Kasumi-1 (cell line): Measurements from ENCODE around the gene AZU1.

Source experiments
- DNase-seq, 2 experiments: peaks; one replicate each; lab custom pipeline; 2025; lab: John Stamatoyannopoulos, UW

The AZU1 gene

DNA sequence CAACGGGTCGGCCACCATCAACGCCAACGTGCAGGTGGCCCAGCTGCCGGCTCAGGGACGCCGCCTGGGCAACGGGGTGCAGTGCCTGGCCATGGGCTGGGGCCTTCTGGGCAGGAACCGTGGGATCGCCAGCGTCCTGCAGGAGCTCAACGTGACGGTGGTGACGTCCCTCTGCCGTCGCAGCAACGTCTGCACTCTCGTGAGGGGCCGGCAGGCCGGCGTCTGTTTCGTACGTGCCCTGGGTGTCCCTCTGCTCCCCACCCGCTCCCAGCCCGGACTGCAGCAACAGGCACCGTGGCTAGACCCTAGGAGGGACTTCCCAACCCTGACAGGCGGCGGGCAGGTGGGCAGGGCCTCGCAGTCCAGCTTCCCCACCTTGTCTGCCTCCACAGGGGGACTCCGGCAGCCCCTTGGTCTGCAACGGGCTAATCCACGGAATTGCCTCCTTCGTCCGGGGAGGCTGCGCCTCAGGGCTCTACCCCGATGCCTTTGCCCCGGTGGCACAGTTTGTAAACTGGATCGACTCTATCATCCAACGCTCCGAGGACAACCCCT is 28.0 kb downstream of the AZU1 start:
- no peak for DNase-seq

DNA sequence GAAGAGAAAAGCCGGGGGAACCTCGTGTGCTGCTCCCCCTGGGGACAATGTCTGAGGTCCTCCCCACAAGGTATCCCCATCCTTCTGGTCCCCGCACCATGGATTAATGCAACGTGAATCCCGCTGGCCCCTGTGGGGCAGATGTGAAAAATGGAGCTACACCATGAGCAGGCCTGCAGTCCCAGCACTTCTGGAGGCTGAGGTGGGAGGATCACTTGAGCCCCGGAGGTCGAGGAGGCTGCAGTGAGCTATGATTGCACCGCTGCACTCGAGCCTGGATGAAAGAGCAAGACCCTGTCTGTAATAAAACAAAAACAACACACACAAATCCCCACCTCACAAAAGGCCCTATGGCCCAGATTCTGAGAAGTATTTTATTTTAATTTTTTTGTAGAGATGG is 30.6 kb downstream of the AZU1 start:
- DNase-seq = no peak

DNA sequence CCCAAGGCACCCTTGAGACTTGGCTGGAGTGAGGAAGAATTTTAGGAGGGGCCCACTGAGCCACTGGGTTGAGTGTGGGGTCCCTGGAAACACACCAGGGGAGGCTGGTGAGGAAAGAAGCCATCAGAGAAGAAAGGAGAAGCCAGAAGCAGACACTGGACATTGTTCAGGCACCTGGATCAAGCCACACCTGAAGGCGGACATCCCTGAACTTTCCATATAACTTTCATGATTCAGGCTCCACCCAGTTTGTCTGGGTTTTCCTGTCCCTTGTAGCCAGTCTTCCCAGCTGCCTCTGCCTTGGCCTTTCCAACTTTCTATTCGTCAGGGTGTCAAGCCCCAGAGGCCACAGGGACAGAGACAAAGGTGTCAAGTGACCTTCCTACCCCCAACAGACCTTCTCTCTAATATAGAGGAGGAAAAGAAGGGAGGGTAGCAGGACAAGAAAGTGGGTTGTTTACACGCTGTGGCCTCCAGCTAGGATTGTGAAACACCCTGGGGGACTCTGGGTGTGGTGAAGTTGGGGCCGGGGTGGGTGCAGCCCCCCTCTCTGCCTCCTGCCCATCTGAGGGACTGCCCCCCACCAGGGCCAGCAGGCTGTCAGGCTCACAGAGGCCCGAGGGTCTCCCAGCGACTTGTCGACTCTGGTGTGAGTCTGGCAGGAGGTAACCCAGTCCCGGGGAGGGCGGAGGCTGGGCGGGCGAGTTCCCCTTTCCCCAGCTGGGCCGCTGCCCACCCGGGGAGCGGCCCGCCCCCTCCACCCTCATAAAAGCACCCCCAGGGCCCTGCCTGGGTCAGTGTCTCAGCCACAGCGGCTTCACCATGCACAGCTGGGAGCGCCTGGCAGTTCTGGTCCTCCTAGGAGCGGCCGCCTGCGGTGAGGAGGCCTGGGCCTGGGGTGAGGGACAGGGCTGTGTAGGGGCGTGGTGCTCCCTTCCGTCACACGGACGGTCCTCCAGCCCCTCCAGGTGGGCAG is 31.5 kb downstream of the AZU1 start, which contains the start of gene CFD:
Gene CFD, plus strand, starts transcription at position 797 of the 976 bp plus-strand sequence. Its CDS starts 26 bp downstream, at position 823.
- DNase-seq = peak; percentile 49 to 56

DNA sequence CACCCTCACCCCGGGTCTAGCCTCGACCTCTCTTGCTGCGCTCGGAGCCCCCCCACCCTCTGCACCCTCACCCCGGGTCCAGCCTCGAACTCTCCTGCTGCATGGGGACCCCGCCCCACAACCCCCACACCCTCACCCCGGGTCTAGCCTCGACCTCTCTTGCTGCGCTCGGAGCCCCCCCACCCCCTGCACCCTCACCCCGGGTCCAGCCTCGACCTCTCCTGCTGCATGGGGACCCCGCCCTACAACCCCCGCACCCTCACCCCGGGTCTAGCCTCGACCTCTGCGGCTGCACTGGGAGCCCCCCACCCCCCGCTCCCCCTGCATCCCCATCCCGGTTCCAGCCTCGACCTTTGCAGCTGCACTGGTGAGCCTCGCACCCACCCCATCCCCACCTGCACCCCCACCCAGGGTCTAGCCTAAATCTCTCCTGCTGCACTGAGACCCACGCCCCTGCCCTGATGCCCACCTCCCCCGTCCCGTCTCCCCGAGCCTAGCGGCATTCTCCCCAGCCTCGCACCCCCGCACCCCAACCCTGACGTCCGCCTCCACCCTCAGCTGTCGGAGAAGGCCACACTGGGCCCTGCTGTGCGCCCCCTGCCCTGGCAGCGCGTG is 33.6 kb downstream of the AZU1 start:
- DNase-seq = no peak

DNA sequence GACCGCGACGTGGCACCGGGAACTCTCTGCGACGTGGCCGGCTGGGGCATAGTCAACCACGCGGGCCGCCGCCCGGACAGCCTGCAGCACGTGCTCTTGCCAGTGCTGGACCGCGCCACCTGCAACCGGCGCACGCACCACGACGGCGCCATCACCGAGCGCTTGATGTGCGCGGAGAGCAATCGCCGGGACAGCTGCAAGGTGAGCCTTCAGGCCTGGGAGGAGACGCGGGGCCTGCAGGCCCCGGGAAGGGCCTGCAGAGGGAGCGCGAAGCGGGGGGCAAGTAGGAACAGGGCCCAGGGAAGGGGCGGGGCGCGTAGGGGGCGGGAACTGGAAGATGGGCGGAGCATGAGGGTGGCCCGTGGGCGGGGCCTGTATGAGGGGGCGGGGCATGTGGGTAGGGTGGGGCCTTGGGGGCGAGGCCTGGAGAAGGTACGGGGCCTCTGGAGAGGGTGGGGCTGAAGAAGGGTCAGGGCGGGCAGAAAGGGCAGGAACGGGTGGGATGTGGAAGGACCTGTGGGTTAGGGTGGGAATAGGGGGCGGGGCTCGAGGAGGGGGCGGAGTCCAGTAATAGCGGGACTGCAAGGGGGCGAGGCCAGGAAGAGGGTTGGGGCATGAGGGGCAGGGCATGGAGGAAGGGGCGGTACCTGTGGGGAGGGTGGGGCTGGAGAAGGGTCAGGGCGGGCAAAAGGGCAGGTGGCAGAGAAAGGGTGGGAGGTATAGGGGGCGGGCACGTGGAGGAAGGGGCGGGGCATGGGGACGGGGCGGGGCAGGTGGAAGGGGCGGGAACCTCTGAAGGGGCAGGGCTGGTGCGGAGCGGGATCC is 34.3 kb downstream of the AZU1 start:
- DNase-seq = peak; percentile 70 to 72

DNA sequence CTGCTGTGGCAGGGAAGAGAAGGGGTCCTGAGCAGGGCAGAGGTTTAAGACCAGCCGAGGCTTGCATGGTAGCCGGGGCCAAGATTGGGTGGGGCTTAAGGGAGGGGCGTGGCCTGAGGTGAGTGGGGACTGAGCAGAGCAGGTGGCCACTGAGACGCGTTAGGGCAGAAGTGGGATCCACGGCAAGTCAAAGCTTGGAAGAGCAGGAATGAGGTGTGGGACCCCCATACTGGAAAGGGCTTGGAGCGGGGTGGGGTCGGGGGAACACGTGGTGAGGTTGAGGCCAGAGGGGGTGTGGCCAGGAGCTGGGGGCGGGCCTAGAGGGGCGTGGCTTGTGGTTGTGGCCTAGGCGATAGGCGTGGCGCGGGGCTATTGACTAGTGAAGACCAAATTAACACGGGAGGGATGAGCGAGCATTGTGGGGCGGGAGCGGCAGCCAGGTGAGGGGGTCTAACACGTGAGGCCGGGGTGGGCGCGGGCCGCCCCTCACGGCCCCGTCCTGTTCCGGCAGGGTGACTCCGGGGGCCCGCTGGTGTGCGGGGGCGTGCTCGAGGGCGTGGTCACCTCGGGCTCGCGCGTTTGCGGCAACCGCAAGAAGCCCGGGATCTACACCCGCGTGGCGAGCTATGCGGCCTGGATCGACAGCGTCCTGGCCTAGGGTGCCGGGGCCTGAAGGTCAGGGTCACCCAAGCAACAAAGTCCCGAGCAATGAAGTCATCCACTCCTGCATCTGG is 35.1 kb downstream of the AZU1 start:
- DNase-seq = no peak

DNA sequence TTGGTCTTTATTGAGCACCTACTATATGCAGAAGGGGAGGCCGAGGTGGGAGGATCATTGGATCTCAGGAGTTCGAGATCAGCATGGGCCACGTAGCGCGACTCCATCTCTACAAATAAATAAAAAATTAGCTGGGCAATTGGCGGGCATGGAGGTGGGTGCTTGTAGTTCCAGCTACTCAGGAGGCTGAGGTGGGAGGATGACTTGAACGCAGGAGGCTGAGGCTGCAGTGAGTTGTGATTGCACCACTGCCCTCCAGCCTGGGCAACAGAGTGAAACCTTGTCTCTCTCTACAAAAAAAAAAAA is 35.6 kb downstream of the AZU1 start:
- no peak for DNase-seq

DNA sequence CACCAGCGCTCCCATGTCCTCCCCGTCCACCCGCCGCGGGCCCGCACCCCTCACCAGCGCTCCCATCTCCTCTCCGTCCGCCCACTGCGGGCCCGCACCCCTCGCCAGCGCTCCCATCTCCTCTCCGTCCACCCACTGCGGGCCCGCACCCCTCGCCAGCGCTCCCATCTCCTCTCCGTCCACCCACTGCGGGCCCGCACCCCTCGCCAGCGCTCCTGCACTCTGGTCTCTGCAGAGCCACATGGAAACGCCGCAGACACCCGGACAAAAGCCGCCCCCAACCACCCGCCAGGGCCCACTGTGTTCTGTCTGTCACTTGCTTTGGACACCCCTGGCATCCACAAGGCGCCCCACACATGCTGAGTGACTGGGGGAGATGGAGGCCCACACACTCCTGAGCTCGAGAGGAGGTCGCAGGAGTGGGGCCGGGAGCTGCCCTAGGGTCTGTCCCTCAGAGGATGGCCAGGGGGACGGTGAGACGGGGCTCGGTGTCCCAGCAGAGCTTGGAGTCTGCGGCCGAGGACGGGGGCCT is 39.2 kb downstream of the AZU1 start:
- DNase-seq = no peak

DNA sequence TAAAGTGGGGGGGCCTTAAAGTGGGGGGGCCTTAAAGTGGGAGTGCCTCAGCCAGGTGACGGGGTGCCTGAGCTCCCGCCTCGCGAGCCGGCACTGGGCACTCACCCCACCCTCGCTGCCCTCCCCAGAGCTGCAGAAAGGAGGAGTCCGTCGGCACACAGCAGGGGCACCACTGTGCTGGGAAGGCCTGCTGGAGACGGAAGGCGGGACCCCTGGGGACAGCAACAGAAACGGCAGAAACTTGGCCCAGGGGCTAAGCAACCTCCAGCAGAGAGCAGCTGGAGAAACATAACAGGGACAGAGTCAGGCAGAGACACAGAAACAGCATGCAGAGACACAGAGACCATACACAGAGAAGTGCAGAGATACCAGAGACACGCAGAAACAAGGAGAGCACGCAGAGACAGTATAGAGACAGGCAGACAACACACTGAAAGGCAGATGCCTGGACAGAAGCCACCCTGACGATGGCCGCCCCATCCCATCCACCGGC is 39.7 kb downstream of the AZU1 start:
- DNase-seq = no peak

DNA sequence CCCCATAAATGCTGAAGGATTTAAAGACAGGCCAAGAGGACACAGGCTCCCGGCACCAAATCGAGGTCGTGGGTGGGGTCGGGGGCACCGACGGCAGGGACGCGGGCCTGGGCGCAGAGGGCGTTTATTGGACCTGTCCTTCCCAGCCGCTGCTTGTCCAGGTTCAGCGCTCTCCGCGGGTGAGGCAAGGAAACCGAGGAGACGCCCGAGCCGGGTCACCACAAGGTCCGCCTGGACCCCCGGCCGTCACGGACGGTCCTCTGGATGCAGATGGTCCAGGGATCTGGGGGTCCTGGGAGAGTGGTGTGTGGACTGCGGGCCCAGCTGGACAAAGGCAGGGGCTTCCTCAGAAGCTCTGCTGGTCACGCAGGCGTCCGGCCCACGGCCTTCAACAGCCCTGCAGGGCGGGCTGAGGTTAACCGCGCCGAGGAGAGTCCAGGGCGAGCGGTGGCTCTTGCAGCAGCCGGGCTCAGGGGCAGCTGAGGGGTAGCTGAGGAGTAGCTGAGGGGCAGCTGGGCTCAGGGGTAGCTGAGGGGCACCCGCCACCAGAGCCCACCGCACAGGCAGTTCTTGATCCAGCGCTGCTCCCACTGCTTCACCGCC is 40.3 kb downstream of the AZU1 start:
- no peak for DNase-seq

DNA sequence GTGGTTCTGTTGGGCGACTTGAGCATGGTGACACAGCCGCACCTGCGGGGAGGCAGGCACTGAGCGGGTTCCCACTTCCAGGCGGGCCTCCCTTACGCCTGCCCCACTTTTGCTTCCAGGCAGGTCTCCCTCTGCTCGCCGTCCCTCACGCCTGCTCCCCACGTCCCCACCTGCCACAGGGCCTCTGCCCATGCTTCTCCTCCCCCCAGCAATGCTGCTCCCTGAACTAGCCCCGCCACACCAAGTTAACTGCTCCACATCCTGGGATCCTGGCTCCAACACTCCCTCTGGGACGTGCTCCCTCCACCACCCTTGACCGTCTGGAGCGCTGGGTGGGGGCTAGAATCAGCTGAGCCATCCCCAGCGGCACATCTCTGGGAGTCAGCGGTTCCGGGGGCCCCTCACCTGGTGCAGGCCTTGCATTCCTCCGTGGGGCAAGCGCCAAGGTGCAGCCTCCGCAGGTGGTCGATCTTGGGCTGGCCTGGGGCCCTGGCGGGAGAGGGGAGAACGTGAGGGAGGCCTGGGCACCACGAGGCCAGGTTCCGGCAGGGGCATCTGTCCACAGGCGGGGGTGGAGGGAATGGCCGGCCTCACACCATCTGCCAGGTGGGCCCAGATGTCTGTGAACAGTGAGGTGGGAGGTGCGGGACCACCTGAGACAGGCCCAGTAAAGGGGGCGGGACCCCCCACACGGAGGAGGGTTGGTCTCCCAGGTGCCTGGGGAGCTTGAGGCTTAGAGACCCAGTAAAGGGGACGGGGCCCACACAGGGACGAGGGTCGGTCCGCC is 41.0 kb downstream of the AZU1 start:
- no peak for DNase-seq

DNA sequence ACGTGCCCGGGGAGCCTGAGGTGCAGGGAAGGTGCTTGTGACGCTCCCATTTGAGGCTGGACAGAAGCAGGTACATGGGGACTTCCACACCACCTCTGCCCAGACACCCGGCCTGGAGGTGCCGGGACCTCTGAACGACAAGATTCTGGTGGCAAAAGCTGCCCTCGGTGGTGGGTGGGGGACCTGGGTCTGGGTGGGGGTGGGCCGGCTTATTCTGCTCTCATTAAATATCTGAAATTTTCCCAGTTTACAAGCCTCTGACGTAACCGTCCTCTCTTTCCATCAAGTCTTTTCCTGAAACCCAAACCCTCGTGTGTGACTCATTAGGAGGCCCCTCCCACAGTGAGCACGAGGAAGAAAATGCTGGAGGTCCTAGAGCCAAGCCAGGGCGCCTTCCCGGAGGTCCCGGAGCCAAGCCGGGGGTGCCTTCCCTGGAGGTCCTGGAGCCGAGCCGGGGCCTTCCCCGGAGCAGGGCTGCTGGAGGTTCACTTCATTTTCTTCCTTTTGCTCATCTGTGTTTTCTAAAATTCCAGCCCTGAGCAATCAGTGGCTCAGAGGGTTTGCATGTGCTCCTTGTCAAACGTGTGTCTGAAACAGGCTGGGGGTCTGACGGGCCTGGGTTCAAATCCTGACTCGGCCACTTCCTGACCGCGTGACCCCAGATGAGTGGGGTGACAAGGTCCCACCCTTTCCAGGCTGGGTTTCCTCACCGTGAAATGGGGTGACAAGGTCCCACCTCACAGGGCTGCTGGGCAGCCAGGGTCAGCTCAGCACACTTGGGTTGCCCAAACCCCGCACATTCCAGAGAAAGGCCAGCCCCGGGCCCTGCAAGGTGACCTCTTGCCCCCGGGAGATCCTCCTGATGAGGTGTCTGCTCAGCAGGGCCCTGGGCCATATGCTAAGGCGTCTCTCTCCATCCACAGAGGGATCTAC is 41.9 kb downstream of the AZU1 start:
- DNase-seq = peak; percentile 19 to 28

DNA sequence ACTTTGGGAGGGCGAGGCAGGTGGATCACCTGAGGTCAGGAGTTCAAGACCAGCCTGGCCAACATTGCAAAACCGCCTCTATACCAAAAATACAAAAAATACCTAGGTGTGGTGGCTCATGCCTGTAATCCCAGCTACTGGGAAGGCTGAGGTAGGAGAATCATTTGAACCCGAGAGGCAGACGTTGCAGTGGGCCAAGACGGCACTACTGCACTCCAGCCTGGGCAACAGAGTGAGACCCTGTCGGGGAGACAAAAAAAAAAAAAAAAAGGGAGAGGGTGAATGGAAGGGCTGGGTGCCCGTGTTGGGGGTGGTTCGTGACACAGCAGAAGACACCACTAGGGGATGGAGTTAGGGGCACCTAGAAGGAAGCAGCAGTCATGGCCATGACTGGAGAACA is 42.7 kb downstream of the AZU1 start:
- DNase-seq = no peak

DNA sequence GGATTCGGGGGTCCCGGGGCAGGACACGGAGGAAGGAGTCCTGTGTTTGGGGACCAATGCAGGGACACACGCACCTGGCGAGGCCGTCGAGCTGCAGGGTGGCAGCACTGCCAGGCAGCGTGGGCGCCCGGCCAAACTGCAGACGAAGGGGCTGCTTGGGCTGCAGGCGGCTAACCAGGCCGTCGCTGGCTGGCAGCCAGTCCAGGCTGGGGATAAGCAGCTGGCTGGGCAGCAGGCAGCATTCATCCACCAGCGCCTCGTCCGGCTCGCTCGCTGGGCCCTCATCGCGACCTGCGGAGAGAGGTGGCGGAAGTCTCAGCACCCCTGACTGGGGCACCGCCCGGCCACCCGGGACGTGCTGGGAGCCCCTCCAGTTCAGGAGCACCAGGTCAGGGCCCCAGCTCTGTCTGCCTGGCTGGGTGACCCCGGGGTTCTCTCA is 43.3 kb downstream of the AZU1 start:
- no peak for DNase-seq

DNA sequence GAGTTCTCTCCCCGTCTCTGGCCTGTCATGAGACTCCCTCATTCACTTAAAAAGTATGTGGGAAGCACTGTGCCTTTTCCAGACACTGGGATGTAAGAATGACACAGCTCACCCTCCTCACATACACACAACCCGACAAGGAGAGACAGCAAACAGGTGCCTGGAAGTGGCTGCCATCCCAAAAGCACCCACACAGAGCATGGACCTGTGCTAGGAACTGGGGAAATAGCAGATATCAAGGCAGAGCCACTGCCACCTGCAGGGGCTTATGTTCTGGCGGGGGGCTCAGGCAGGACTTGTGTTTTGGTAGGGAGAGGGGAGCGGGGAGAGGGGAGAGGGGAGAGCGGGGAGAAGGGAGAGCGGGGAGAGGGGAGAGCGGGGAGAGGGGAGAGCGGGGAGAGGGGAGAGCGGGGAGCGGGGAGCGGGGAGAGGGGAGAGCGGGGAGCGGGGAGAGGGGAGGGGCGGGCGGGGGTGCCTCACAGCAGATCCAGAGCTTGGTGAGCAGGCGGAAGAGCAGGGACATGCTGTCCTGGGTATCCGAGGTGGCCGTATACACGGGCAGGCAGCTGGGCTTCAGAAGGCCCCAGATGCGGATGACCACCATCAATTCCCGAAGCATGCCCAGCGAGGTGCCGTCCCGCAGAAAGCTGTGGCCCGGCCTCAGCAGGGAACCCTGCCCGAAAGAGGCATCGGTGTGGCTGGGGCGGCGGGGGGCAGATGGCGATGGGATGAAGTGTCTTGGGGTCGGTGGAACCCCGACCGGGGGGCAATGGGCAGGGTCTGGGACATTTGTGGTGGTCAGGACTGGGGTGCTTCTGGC is 44.0 kb downstream of the AZU1 start:
- DNase-seq = no peak

DNA sequence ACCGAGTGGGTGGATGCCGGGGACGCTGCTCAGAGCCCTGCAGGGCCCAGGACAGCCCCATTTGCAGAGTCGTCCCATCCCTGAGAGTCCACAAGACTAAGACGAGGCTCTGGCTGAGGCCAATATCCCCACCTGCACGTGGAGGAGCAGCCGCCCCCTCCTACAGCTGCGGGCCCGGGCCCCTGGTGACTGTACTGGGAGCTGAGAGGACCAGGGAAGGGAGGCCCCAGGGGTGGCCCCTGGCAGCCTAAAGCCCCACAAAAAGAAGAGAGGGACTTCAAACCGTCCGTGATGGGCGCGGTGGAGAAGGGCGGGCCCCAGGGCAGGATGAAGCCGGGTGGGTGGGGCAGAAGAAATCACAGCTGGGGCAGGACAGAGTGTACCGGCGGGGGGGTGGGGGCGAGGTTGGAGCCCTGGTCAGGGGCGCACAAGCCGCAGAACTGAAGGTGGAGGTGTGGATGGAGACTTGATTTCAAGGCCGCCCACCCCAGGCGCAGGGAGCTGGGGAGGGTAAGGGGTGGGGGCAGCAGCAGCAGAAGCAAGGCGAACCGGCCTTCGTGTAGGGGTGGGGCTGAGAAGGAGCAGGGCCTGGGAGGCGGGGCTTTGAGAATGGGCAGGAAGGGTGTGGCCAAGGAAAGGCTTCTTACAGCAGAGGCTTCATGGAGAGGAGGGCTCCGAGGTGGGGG is 44.8 kb downstream of the AZU1 start:
- DNase-seq = no peak

DNA sequence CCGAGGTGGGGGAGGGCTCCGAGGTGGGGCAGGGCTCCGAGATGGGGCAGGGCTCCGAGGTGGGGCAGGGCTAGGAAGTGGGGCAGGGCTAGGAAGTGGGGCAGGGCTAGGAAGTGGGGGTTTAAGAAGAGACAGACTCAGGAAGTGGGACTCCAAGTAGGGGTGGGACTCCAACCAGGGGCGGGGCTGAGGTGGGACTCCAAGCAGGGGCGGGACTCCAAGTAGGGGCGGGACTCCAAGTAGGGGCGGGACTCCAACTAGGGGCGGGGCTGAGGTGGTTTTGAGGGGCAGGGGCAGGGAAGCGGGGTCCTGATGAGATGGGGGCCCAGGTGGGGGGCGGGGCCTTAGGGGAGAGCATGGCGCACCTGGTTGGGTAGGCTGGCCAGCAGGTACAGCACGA is 45.4 kb downstream of the AZU1 start:
- DNase-seq = peak in 1 of 2 experiments; percentile 13
